GM12874 (cell line): ENCODE results near the gene UTP25.

Experiments used
- CTCF ChIP-seq: IDR thresholded peaks from 2 replicates; pipeline ENCODE4 v1.5.1; 2011; ENCODE audit warnings: low read depth, mild to moderate bottlenecking, control low read depth, low read length, moderate library complexity; ENCODE audit not compliant: insufficient read depth

UTP25 gene

DNA sequence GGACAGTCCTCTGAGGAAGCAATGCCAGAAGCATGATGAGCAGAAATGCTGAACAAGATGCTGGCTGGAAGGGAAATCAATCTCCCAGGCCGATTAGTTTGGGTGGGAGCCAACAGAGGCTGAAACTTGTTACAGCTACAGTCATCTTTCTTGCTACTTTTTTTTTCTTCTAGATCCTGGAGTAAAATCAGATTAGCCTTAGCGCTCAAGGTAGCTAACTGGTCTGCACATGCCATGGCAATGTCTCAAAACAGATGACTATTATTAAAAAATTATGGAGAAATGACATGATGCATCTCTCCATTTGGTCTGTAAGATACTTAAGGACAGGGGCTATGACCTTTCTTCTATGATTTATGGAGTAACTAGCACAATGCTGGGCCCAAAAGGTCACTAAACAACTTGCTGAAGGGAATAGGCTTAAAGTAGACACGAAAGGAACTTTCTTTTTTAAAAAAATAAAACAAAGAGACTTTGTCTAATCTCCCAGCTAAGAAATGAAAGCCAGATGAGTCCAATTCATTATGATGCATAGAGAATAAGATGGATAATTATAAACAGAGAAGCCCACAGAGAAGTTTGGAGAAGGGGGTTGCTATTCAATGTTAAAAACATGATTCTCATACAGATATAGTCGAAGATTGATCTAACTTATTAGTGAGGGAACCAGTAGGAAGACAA, 42.5 kb downstream of the UTP25 start:
- no peak for TF ChIP-seq CTCF

- no peak for TF ChIP-seq CTCF
Measured at GRCh38 chr1:209871006-209871405, 43.2 kb downstream of the UTP25 start.

GRCh38 chr1:209871430-209871829, 43.7 kb downstream of the UTP25 start:
- no peak for TF ChIP-seq CTCF

DNA sequence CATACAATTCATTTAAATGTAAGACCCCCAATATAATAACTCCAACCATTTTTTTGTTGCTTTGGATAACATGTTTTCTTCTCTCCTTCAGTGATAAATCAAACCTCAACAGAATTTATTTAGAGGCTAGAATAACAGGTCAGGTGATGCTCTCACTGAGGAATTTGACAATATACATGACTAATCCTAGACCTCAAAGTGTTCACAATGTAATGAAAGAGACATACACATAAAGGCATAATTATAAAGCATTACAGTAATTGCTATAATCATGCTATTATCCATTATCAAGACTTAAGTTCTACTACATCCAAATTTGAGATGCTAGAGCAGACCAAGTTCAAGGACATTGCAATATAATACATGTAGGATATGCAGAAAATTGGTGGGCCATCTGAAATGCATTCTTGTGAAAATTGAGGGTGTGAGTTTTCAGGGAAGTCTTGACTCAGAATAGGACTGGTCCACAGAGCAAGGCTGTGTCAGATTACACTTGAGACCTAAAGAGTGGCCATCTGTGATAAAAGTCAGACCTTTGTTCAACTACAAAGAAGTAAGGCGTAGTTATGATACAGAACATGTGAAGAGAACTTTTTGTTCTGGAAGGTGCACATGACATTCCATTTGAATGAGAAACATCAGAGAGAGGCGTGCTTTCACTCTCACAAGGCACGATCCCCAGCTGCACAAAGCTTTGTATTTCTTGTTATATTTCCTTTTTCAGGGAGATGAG, 45.5 kb downstream of the UTP25 start:
- no peak for TF ChIP-seq CTCF

DNA sequence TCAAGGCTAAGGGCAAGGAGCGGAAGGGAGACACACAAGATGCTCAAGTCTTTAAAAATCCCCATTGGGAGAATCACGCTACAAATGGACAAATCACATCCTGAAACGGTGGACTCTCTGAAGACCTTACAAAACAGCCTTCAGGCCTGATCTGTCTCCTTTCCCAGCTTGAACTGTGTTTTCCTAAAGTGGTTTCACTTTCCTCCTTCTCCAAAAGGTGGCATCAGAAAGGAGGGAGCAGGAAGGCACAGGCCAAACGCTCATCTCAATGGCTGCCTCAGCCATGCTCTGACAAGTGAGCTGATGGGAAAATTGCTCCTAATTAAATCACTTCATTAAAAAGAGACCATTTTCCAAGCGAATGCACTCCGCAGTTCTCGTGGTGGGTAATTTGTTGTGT, 47.7 kb downstream of the UTP25 start:
- TF ChIP-seq CTCF: no peak

GRCh38 chr1:209876078-209876800, 48.5 kb downstream of the UTP25 start:
- TF ChIP-seq CTCF: no peak

DNA sequence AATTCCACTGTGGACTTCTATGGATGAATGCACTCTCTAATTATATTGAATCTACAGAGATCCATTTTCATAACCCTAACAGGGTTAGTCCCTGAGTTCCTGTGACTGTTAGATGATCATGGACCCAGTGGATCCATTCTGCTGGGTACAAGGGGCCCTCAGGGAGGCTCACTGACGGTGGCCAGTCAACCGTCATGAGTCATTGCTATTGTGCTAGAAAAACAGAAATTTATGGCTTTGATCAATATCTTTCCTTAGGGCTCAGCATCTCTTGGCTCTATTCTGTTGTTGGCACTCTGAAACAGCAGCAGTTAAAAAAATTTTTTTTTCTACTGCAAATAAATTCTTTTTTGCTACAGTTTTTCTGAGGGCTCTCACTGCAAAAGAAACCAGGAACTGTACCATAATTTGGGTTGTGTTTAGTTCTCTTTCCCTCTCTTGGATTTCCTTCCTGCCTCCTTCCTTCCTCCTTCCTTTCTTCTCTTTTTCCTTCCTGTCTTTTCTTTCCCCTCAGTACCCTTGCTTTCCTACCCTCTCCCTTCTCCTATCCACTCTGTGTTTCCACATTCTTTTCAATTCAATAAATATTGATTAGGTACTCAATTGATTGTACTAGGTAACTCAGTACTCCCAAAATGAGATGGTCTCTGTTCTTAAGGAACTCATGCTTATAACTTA, 49.5 kb downstream of the UTP25 start:
- no peak for TF ChIP-seq CTCF
